Subcutaneous adipose tissue (tissue), 4 donors: Measurements from ENCODE around the gene ERBB4. TPM values are rescaled to one million over a fixed set of nuclear protein-coding genes. Genes with fewer than 3 reads are reported as not detected.

Experiments used
- total RNA-seq, 4 donors: library from RNA; depleted of rRNA; stranded (reverse); fragments of >200 nt; gene quantifications; one replicate each; pipeline ENCODE4 v1.1.0, GENCODE V29; 2016
- TF ChIP-seq, protein P1 (sequence below): fragments of 450-650 bp; IDR thresholded peaks from one replicate; pipeline ENCODE4 v1.5.1; 2016; ENCODE audit warnings: low read depth, mild to moderate bottlenecking, control low read depth, antibody characterized with exemption, moderate library complexity

The ERBB4 gene
- total RNA-seq, 4 donors from 2014 or later = 0.17 to 1.5 (median 0.71) TPM

DNA sequence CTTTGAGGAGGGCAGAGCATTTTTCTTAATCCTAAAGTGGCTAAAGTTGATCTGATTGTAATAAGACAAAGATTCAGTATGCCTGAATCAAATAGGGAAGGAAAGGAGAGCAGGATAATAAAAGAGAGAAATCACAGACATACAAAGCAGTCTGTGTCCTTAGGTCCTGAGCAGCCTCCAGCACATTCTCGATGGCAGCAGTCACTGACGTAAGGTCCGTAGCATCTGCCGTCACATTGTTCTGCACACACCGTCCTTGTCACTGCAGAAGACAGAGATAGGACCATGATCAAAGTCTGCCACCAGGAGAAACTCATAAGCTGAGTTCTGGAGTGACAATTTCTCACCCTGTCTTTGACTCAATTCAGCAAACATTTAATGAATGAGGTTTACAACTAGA is 813.7 kb downstream of the ERBB4 start:
- TF ChIP-seq, protein P1, sequence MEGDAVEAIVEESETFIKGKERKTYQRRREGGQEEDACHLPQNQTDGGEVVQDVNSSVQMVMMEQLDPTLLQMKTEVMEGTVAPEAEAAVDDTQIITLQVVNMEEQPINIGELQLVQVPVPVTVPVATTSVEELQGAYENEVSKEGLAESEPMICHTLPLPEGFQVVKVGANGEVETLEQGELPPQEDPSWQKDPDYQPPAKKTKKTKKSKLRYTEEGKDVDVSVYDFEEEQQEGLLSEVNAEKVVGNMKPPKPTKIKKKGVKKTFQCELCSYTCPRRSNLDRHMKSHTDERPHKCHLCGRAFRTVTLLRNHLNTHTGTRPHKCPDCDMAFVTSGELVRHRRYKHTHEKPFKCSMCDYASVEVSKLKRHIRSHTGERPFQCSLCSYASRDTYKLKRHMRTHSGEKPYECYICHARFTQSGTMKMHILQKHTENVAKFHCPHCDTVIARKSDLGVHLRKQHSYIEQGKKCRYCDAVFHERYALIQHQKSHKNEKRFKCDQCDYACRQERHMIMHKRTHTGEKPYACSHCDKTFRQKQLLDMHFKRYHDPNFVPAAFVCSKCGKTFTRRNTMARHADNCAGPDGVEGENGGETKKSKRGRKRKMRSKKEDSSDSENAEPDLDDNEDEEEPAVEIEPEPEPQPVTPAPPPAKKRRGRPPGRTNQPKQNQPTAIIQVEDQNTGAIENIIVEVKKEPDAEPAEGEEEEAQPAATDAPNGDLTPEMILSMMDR = no peak

DNA sequence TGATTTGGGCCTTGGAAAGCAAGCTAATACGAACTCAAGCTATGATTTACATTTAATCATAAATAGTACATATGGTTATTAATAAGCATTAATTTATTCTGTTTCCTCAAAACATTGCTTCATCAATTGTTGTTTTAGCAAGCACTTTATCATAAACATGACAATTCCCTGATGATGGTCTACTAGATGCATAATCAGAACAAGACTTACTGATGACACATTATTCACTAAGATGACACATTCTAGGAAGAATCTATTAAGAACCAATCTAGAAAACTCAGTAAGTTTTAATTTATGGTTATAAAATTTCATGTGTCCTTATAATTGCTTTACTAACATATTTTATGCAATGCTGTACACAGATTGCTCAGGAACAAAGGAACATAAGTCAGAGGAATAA is 815.2 kb downstream of the ERBB4 start:
- TF ChIP-seq, protein P1 = no peak

DNA sequence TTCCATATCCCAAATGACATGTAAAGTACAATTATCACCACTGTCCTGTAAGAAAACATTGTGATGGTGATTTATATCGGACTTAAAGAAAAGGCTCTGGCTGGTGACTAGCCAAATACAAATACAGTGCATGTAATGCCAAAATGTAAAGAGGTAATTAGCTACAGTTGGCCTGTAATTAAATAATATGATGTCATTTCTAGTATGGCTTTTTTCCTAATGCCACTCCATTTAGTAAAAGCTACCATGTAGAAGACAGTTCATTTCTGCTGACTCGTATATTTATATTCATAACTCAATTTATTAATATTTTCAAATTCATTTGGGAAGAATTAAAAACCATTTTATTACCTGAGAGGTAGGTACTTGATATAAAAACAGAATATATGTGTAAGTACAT is 815.7 kb downstream of the ERBB4 start:
- TF ChIP-seq, protein P1 = no peak

DNA sequence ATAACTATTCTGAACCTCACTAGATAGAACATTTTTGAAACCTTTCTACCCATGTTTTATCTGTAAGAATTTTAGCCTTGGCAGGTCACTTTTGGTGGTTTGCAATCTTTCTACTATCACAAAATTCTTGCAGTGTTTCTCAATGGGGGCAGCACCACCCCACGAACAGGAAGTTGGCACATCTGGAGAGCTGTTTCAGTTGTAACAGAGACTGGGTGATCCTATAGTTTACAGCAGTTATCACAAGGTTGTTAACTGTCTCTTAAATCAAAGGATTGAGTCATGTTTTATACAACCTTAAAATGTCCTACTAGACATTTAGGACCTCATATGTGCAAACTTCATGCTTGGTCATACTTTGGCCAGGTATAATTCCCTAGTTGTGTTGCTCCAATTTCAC is 829.2 kb downstream of the ERBB4 start:
- TF ChIP-seq, protein P1 = no peak

DNA sequence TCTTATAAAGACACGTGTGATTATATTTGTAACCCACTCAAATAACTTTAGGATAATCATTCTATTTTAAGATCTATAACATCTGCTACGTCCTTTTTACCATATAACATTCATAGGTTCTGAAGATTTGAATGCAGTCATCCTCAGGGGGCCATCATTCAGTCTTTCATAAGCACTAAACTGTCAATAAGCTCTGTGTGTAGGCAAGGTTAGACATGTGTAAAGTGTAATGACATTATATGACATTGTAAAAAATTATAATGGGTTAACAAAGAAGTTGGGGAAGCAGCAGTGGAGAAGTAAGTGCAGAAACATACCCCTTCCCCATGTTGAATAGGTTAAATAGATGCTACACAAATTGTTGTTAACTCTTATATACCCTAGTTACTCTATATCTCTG is 845.9 kb downstream of the ERBB4 start:
- TF ChIP-seq, protein P1 = no peak

DNA sequence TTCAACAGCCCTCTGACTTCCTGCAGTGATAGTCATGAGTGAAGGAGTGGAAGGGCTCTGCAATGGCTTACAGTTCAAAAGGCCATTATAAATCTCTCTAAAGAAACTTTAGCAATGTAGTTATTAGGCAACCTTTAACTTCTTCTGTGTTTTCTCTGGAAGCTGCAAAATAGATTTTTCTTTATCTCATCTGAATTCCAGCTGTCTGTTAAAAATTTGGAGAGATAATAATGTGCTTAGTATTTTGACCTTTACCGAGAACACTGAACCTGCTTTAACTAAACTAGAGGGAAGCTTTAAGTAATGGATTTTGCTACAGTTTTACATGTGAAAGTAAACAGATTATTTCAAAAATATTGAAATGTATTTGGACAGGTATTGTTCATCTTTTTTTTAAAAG is 847.9 kb downstream of the ERBB4 start:
- TF ChIP-seq, protein P1 = no peak

DNA sequence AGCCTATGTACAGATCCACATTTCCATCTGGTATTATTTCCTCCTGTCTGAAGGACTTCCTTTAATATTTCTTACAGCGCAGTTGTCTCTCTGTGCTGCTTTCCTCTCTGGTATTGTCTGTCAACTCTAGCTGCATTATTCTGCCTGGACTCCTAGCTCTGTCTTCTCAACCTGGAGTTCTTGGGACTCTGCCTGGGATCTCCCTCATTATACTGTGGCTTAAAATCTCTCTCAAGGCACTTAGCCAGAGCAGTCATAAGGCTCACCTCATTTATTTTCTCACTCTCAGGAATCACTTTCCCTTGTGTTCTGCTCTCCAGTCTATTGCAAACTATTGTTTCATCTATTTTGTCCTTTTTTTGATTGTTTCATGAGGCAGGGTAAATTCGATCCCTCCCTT is 850.4 kb downstream of the ERBB4 start:
- TF ChIP-seq, protein P1 = no peak

DNA sequence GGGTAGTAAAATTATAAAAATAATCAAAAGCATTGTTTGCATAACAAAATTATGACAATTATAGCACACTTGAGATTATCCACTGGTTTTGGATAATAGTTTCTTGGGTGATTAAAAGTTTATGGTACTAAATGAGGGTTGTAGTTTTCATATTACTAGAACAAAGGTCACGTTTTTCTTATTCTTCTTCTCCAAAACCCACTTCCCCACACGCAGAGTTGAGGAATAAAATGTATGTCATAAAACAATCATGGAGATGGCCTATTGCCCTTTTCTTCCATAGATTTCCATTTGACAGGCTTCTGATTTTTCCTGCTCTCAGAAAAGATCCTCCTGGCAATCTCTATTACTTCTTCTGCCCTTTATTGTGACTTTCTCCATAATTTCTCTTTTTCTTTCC is 863.9 kb downstream of the ERBB4 start:
- TF ChIP-seq, protein P1 = no peak
